Uterus (tissue), 4 donors: ENCODE data around the gene GCK. TPM values are rescaled to one million over a fixed set of nuclear protein-coding genes. Genes with fewer than 3 reads are reported as not detected.
"Not testable (repeated sequence)": the region's sequence is repeated elsewhere in the genome, so short reads cannot be mapped to it uniquely, and the experiment has no call there.

ENCODE experiments used
- DNase-seq, 2 donors: peaks; one replicate each; pipeline ENCODE4 v3.0.0-alpha.2; 2019 to 2020
- H3K27ac ChIP-seq, 2 donors: fragments of 200-600 bp; sonication (generic); 1 replicate in 1 of 2; 2 replicates in 1 of 2; pipeline ENCODE4 v1.5.1; 2016 to 2018
- H3K27me3 ChIP-seq, 2 donors: fragments of 200-600 bp; sonication (generic); one replicate each; pipeline ENCODE4 v1.5.1; 2018 to 2019; ENCODE audit warnings: control low read depth in 1 of 2
- H3K36me3 ChIP-seq, 2 donors: fragments of 200-600 bp; sonication (generic); one replicate each; pipeline ENCODE4 v1.5.1; 2019; ENCODE audit warnings: control low read depth in 1 of 2
- H3K4me1 ChIP-seq, 2 donors: fragments of 200-600 bp; sonication (generic); one replicate each; pipeline ENCODE4 v1.5.1; 2018 to 2019; ENCODE audit warnings: control low read depth in 1 of 2
- H3K4me3 ChIP-seq, 2 donors: fragments of 200-600 bp; sonication (generic); 1 replicate in 1 of 2; 2 replicates in 1 of 2; pipeline ENCODE4 v1.5.1; 2018 to 2019; ENCODE audit warnings: mild to moderate bottlenecking in 1 of 2
- H3K9me3 ChIP-seq, 2 donors: fragments of 200-600 bp; sonication (generic); one replicate each; pipeline ENCODE4 v1.5.1; 2019; ENCODE audit warnings: control low read depth in 1 of 2
- POLR2A ChIP-seq, 2 donors: fragments of 450-650 bp; IDR thresholded peaks; one replicate each; pipeline ENCODE4 v1.6.1; 2016; ENCODE audit warnings: antibody characterized with exemption in 2 of 2, mild to moderate bottlenecking in 1 of 2, moderate library complexity in 1 of 2
- intact Hi-C: fragments of 100-400 bp; cut with DNase I; formaldehyde crosslinking; loops from one replicate; pipeline ENCODE4 v1.15.1; 2023; ENCODE audit warnings: low total_unique reads
- total RNA-seq, 4 donors: library from RNA; depleted of rRNA in 3 of 4; stranded (reverse); fragments of >200 nt in 3 of 4; gene quantifications; one replicate each; pipeline versions ENCODE4 v1.1.0 to v1.2.4, GENCODE V29; 2014 to 2023
- TF ChIP-seq, protein P1 (sequence below), 4 experiments: fragments of 200-600 bp in 2 of 4; fragments of 450-650 bp in 2 of 4; sonication (generic) in 2 of 4; IDR thresholded peaks; one replicate each; pipeline ENCODE4 v1.5.1; 2016 to 2019; ENCODE audit warnings: antibody characterized with exemption in 4 of 4, mild to moderate bottlenecking in 2 of 4, moderate library complexity in 1 of 4
- donor health status: DM: yes; HTN: yes; CAD: no.

Gene GCK
- total RNA-seq, 4 donors from 2014 or later, result 0.29 to 2.6 (median 1.8) TPM; not detected in 1

DNA sequence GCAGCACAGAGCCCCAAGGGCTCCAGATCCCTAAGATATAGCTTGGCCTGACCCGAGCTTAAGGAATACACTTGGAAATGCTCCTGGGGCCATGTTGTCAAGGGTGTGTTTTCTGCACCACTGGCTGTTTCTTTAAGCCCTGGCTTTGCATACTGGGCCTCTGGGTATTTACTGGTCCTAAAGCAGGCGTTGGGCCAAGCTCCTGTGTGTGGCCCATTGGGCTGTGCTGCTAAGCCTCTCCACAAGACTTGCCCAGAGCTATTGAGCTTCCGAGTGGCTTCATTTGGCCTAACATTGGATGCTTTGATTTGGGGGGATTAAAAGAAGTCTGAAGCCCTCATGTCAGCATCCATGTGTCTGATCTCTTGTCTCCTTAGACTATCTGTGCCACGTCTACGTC, 16.8 kb upstream of the GCK start:
- H3K4me1 ChIP-seq, result no peaks in the 10 kb centered on the region
- H3K27me3 ChIP-seq, result no peaks in the 10 kb centered on the region
- H3K9me3 ChIP-seq, result no peaks in the 10 kb centered on the region
- no peaks in the 10 kb centered on the region for H3K36me3 ChIP-seq
- no peak overlapping the region for H3K4me3 ChIP-seq
- intact Hi-C loops, result no loop called here
- no peak overlapping the region for H3K27ac ChIP-seq
- DNase-seq, result no peak
- no peak for TF ChIP-seq POLR2A (IDR thresholded peaks at IDR 0.05)
- TF ChIP-seq, protein P1, sequence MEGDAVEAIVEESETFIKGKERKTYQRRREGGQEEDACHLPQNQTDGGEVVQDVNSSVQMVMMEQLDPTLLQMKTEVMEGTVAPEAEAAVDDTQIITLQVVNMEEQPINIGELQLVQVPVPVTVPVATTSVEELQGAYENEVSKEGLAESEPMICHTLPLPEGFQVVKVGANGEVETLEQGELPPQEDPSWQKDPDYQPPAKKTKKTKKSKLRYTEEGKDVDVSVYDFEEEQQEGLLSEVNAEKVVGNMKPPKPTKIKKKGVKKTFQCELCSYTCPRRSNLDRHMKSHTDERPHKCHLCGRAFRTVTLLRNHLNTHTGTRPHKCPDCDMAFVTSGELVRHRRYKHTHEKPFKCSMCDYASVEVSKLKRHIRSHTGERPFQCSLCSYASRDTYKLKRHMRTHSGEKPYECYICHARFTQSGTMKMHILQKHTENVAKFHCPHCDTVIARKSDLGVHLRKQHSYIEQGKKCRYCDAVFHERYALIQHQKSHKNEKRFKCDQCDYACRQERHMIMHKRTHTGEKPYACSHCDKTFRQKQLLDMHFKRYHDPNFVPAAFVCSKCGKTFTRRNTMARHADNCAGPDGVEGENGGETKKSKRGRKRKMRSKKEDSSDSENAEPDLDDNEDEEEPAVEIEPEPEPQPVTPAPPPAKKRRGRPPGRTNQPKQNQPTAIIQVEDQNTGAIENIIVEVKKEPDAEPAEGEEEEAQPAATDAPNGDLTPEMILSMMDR (IDR thresholded peaks at IDR 0.05), result no peak

DNA sequence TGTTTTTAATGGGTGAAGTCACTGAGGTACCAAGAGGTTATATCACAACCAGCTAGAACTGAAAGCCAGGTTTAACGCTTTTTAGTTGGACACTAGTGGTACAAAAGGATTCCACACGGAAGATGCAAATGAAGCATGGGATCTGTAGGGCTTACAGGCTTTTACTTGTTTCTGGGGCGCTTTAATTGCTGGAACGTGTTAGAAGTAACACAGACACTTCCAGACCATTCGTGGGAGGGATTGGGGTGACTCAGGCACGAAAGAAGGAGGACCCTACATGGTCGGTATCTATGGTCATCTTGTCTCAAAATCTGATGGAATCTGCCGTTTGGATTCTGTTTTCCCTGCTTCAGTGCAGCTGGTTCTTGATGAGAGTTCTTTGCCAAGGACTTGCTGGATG, 12.6 kb upstream of the GCK start:
- TF ChIP-seq, protein P1 (IDR thresholded peaks at IDR 0.05), result no peak
- no peak for TF ChIP-seq POLR2A (IDR thresholded peaks at IDR 0.05)
- no peaks in the 10 kb centered on the region for H3K4me1 ChIP-seq
- no peaks in the 10 kb centered on the region for H3K36me3 ChIP-seq
- H3K9me3 ChIP-seq, result no peaks in the 10 kb centered on the region
- H3K27ac ChIP-seq, result no peak overlapping the region
- H3K4me3 ChIP-seq, result peak overlapping the region; percentile 81 to 84
- no peaks in the 10 kb centered on the region for H3K27me3 ChIP-seq
- intact Hi-C loops, result no loop called here
- DNase-seq, result no peak

DNA sequence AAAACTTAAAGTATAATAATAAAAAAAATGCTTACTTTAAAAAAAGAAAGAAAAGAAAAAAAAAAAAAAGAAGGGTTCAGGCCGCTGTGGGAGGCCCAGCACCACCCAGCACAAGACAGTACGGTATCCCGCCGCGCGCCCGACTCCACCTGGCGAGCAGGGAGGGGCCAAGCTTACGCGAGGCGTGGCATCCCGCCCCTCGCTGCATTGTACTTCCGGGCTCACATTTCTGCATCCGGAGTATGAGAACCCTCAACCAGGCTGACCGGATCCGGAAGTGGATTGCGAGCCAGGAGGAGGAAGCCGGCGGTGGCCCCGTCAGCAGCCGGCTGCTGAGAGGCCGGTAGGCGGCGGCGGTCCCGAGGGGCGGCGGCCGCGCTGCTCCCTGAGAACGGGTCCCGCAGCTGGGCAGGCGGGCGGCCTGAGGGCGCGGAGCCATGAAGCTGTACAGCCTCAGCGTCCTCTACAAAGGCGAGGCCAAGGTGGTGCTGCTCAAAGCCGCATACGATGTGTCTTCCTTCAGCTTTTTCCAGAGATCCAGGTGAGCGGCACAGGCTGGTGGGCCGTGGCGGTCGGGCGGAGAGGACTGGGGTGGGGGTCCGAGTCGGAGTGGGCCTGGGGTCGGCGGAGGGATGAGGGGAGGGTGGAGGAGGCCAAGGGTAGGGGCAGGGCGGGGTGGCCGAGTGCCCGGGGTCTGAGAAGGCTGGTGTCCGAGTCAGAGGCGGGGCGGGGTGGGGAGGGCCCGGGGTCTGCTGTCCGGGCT, 11.6 kb upstream of the GCK start, which contains the start of gene YKT6:
YKT6 (plus strand) TSS at position 280 of the 763 bp plus-strand sequence; CDS start at position 438, 158 bp downstream.
- Histone ChIP-seq H3K9me3 (no peaks in the 10 kb centered on the region), H3K27ac (peak within 1 kb of the TSS; percentile 55 to 78), H3K4me3 (peak within 1 kb of the TSS; percentile 81 to 84), H3K4me1 (no peaks in the 10 kb centered on the region), H3K36me3 (no peaks in the 10 kb centered on the region), H3K27me3 (no peaks in the 10 kb centered on the region)
- intact Hi-C loops, result no loop called here
- TF ChIP-seq, protein P1 (IDR thresholded peaks at IDR 0.05), result peak; percentile 33 to 80 (median 69)
- peak; percentile 47 to 69 for TF ChIP-seq POLR2A (IDR thresholded peaks at IDR 0.05)
- peak; percentile 90 to 91 for DNase-seq

DNA sequence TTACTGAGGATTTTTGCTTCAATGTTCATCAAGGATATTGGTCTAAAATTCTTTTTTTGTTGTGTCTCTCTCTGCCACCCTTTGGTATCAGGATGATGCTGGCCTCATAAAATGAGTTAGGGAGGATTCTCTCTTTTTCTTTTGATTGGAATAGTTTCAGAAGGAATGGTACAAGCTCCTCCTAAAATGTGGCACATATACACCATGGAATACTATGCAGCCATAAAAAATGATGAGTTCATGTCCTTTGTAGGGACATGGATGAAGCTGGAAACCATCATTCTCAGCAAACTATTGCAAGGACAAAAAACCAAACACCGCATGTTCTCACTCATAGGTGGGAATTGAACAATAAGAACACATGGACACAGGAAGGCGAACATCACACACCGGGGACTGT, 10.9 kb upstream of the GCK start:
- H3K4me1 ChIP-seq, H3K36me3 ChIP-seq, DNase-seq, H3K27me3 ChIP-seq, H3K27ac ChIP-seq, H3K9me3 ChIP-seq, H3K4me3 ChIP-seq, intact Hi-C loops: not testable (repeated sequence)

DNA sequence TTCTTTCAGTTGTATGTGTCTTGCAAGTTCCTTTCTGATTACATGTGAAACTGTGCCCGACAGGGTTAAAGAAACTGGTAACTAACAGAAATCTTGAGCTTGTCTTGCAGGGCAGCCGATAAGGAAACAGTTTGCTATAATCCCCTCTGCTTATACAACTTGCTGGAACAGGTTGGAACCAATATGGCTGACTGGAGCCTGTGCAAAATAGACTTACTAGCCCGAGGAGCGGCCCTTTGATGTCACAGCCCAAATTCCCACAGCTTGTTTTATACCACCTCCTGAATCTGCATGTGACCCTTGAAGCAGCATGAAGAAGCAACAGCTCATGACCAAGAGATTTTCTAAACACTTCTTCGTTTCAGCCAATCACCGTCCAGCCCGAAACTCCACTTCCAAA, 8.2 kb upstream of the GCK start:
- no peaks in the 10 kb centered on the region for H3K9me3 ChIP-seq
- H3K4me3 ChIP-seq, result no peak overlapping the region
- DNase-seq, result no peak
- H3K27ac ChIP-seq, result no peak overlapping the region
- TF ChIP-seq POLR2A (IDR thresholded peaks at IDR 0.05), result no peak
- TF ChIP-seq, protein P1 (IDR thresholded peaks at IDR 0.05), result no peak
- no peaks in the 10 kb centered on the region for H3K27me3 ChIP-seq
- intact Hi-C loops, result no loop called here
- no peaks in the 10 kb centered on the region for H3K36me3 ChIP-seq
- no peaks in the 10 kb centered on the region for H3K4me1 ChIP-seq
